GM18502 (cell line): ENCODE results near the gene LGI1.
A peak's percentile ranks its signal among the peaks of the same experiment; 100 is the strongest.

ENCODE experiments used
- ATAC-seq: cut with Tn5 transposase; IDR thresholded peaks from one replicate; pipeline ENCODE4 v1.9.1; 2021; ENCODE audit warnings: mild to moderate bottlenecking; ENCODE audit not compliant: unreplicated experiment, poor library complexity

LGI1 gene

GRCh38 chr10:93757801-93758507 is at the start of gene LGI1:
Gene LGI1 (plus strand): TSS chr10:93757936. CDS start chr10:93758145, 209 bp downstream.
- ATAC-seq, result no peak

- ATAC-seq, result no peak
Measured at GRCh38 chr10:93710333-93710909, 47.3 kb upstream of the LGI1 start.

- ATAC-seq, result no peak
Measured at GRCh38 chr10:93711891-93712290, 45.8 kb upstream of the LGI1 start.

GRCh38 chr10:93712593-93712992 is 45.1 kb upstream of the LGI1 start:
- ATAC-seq, result no peak

- peak; percentile 94 for ATAC-seq
Measured at GRCh38 chr10:93715345-93715744, 42.4 kb upstream of the LGI1 start.

- no peak for ATAC-seq
Measured at GRCh38 chr10:93716766-93717165, 41.0 kb upstream of the LGI1 start.

- peak; percentile 46 for ATAC-seq
Measured at GRCh38 chr10:93718937-93719725, 38.6 kb upstream of the LGI1 start.

- ATAC-seq, result no peak
Measured at GRCh38 chr10:93719901-93720300, 37.8 kb upstream of the LGI1 start.

- ATAC-seq, result no peak
Measured at GRCh38 chr10:93722550-93722949, 35.2 kb upstream of the LGI1 start.

GRCh38 chr10:93723153-93723552 is 34.6 kb upstream of the LGI1 start:
- ATAC-seq, result no peak

GRCh38 chr10:93726024-93726423 is 31.7 kb upstream of the LGI1 start:
- ATAC-seq, result no peak

- ATAC-seq, result no peak
Measured at GRCh38 chr10:93741367-93741766, 16.4 kb upstream of the LGI1 start.

- peak; percentile 89 for ATAC-seq
Measured at GRCh38 chr10:93742633-93743349, 14.9 kb upstream of the LGI1 start.

GRCh38 chr10:93745408-93746065 is 12.2 kb upstream of the LGI1 start:
- no peak for ATAC-seq

GRCh38 chr10:93746844-93747284 is 10.9 kb upstream of the LGI1 start:
- no peak for ATAC-seq

GRCh38 chr10:93749218-93749799 is 8.4 kb upstream of the LGI1 start:
- no peak for ATAC-seq

GRCh38 chr10:93751124-93751523 is 6.6 kb upstream of the LGI1 start:
- ATAC-seq, result no peak

GRCh38 chr10:93751832-93752231 is 5.9 kb upstream of the LGI1 start:
- ATAC-seq, result no peak

- no peak for ATAC-seq
Measured at GRCh38 chr10:93752761-93753160, 5.0 kb upstream of the LGI1 start.
